Right atrium auricular region (tissue), 2 donors: ENCODE results near the gene MTAP. TPM values are rescaled to one million over a fixed set of nuclear protein-coding genes. Genes with fewer than 3 reads are reported as not detected.

Experiments used
- DNase-seq: peaks from one replicate; pipeline ENCODE4 v3.0.0-alpha.2; 2019; ENCODE audit warnings: low spot score
- H3K27ac ChIP-seq, 2 donors: fragments of 200-600 bp; sonication (generic); 1 replicate in 1 of 2; 2 replicates in 1 of 2; pipeline ENCODE4 v1.5.1; 2016 to 2019
- H3K27me3 ChIP-seq, 2 donors: fragments of 200-600 bp; sonication (generic); one replicate each; pipeline versions ENCODE4 v1.5.1 to v1.6.0; 2017 to 2019
- H3K36me3 ChIP-seq: fragments of 200-600 bp; sonication (generic); one replicate; pipeline ENCODE4 v1.5.1; 2016
- H3K4me1 ChIP-seq, 2 donors: fragments of 200-600 bp; sonication (generic); one replicate each; pipeline versions ENCODE4 v1.5.1 to v1.6.0; 2017 to 2019
- H3K4me3 ChIP-seq, 2 donors: fragments of 200-600 bp; sonication (generic); 1 replicate in 1 of 2; 2 replicates in 1 of 2; pipeline ENCODE4 v1.5.1; 2017 to 2019; ENCODE audit warnings: mild to moderate bottlenecking in 1 of 2, moderate library complexity in 1 of 2
- H3K9me3 ChIP-seq, 2 donors: fragments of 200-600 bp; sonication (generic); one replicate each; pipeline ENCODE4 v1.5.1; 2019
- total RNA-seq, 2 donors: library from RNA; depleted of rRNA; stranded (reverse); fragments of >200 nt; gene quantifications; one replicate each; pipeline ENCODE4 v1.1.0, GENCODE V29; 2016
- TF ChIP-seq, protein P1 (sequence below), 2 donors: fragments of 200-600 bp; sonication (generic); IDR thresholded peaks; one replicate each; pipeline ENCODE4 v1.5.1; 2019; ENCODE audit warnings: antibody characterized with exemption in 2 of 2

MTAP gene
- total RNA-seq, 2 donors from 2014 or later: 9.1 to 10.3 TPM

DNA sequence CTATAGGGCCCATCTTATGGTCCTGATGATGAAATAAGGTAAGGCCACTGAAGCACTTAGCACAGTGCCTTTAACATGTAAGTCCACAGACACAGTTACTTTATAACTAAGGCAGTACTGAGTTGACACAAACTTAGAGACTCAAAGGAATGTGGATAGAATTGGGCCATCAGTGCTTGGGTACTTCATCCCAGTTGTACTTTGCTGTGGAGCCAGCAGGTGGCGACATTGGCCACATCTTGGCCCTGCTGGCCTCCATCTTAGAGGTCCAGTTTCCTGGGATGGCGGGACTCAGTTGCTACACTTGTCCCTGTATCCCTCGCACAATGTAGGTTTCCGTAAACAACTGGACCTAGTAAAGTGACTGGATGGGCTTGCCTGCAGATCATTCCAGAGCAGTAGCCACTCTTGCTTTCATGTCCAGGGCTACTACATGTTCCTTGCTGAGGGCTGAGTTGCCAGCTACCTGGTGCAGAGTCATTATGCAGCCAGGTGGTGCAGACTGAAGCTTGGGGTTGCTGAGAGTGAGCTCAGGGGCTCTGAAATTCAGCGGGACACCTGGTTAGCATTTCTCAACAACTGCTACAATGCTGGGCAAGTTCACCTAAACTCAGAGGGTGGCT, 10.6 kb downstream of the MTAP start:
- Histone ChIP-seq H3K4me1 (peaks cover 0 to 27% of the 10 kb centered on the region in 2 donors), H3K9me3 (no peaks in the 10 kb centered on the region), H3K27me3 (no peaks in the 10 kb centered on the region), H3K4me3 (no peak overlapping the region), H3K36me3 (peaks cover 24% of the 10 kb centered on the region), H3K27ac (no peak overlapping the region)
- TF ChIP-seq, protein P1, sequence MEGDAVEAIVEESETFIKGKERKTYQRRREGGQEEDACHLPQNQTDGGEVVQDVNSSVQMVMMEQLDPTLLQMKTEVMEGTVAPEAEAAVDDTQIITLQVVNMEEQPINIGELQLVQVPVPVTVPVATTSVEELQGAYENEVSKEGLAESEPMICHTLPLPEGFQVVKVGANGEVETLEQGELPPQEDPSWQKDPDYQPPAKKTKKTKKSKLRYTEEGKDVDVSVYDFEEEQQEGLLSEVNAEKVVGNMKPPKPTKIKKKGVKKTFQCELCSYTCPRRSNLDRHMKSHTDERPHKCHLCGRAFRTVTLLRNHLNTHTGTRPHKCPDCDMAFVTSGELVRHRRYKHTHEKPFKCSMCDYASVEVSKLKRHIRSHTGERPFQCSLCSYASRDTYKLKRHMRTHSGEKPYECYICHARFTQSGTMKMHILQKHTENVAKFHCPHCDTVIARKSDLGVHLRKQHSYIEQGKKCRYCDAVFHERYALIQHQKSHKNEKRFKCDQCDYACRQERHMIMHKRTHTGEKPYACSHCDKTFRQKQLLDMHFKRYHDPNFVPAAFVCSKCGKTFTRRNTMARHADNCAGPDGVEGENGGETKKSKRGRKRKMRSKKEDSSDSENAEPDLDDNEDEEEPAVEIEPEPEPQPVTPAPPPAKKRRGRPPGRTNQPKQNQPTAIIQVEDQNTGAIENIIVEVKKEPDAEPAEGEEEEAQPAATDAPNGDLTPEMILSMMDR (IDR thresholded peaks at IDR 0.05): peak; percentile 63 to 87
- DNase-seq: peak; percentile 79

DNA sequence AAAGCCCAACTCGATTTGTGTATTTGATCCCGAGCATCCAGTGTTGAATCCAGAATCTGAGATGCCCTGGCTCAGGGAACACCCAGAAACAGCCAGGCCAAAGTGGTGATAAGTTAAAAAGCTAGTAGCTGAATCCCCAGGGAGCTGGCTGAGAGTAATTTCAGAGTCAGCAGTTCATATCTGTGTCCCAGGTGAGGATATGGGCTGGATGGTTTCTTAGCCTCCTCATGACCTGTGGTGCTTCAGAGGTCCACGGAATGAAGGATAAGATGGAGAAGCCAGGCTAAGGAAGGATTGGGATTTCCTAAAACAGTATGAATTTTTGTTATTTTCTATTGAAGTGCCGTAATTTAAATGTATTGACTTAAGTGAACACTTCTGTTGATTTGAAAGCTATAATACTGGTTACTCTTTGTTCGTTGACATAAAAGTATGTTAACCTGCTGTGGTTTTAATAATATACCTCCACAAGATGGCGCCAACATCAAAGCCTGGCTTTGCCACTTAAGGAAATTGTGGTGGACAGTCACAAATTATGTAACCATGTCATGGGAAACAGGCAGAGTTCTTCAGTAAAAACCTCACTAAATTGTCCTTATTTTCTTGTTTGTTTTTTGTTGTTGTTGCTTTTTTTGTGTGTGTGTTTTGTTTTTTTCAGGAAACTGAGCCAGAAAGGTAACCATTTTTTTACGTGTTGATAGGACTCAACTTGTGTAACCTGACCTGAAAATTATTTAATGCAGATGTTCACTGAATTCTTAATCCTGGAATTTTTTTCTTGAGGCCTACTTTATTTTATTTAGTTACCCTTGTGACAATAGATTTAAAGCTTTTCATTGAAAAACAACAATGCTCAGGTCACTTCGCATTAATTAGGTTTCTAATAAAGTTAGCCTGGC, 11.4 kb downstream of the MTAP start:
- H3K4me1 ChIP-seq: peaks cover 0 to 27% of the 10 kb centered on the region in 2 donors
- peaks cover 32% of the 10 kb centered on the region for H3K36me3 ChIP-seq
- no peak overlapping the region for H3K27ac ChIP-seq

DNA sequence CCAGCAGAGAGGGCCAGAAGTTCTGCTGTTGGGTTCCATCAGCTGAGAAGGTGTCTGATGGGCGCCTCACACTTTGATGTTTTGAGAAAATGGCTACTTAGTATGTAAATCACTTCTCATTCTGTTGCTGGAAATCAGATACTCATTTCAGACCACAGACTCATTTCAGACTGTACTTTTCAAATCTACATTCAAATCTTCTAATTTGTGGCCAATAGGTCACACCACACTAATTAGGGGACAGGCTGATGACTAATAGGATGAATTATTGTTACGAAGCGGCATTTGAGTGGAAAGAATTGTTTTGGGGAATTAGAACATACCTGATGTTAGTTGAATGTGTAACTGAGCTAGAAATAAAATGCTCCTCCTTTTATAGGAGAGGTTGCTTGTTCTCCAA, 13.2 kb downstream of the MTAP start:
- H3K4me3 ChIP-seq: no peak overlapping the region
- TF ChIP-seq, protein P1 (IDR thresholded peaks at IDR 0.05): no peak
- H3K4me1 ChIP-seq: peaks cover 0 to 15% of the 10 kb centered on the region in 2 donors
- H3K27me3 ChIP-seq: no peaks in the 10 kb centered on the region
- DNase-seq: no peak
- no peaks in the 10 kb centered on the region for H3K9me3 ChIP-seq
- no peak overlapping the region for H3K27ac ChIP-seq
- peaks cover 42% of the 10 kb centered on the region for H3K36me3 ChIP-seq

More for the DNA sequence above, 11.4 kb downstream of the MTAP start:
- H3K9me3 ChIP-seq: no peaks in the 10 kb centered on the region
- no peak overlapping the region for H3K4me3 ChIP-seq
- H3K27me3 ChIP-seq: no peaks in the 10 kb centered on the region
- peak; percentile 76 for DNase-seq
- TF ChIP-seq, protein P1 (IDR thresholded peaks at IDR 0.05): peak; percentile 60 to 88

DNA sequence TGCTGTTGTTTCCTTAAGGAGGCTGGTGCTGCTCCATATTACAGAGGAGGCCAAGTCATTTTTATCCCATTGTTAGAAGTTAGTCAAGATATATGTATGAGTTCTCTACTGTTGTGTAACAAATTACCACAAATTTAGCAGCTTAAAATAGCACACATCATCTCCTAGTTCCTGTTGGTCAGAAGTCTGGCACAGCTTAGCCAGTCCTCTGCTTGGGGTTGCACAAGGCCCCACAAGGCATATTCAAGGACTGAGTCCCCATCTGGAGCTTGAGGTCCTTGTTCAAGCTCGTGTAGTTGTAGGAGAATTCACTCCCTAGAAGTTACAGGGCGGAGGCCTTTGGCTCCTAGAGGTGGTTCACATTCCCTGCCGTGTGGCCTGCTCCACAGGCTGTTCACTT, 14.7 kb downstream of the MTAP start:
- DNase-seq: no peak
- Histone ChIP-seq H3K36me3 (peaks cover 42% of the 10 kb centered on the region), H3K27me3 (no peaks in the 10 kb centered on the region), H3K27ac (no peak overlapping the region), H3K4me3 (no peak overlapping the region), H3K4me1 (peaks cover 0 to 7% of the 10 kb centered on the region in 2 donors), H3K9me3 (no peaks in the 10 kb centered on the region)
- TF ChIP-seq, protein P1 (IDR thresholded peaks at IDR 0.05): no peak

DNA sequence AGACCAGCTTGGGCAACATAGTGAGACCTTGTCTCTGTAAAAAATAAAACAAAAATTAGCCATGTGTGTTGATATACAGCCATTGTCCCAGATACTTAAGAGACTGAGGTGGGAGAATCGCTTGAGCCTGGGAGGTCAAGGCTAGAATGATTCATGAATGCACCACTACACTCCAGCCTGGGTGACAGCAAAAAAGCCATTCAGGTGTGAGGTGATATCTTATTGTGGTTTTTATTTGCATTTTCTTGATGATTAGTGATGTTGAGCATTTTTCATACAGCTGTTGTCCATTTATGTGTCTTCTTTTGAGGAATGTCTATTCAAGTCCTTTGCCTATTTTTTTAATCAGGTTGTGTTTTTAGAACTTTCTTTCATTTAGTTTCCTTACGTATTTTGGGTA, 23.2 kb downstream of the MTAP start:
- Histone ChIP-seq H3K4me1 (no peaks in the 10 kb centered on the region), H3K27ac (no peak overlapping the region), H3K36me3 (peaks cover 39% of the 10 kb centered on the region), H3K27me3 (no peaks in the 10 kb centered on the region), H3K4me3 (no peak overlapping the region), H3K9me3 (no peaks in the 10 kb centered on the region)
- TF ChIP-seq, protein P1 (IDR thresholded peaks at IDR 0.05): no peak
- DNase-seq: no peak
